Osteocyte (in vitro differentiated cells): ENCODE data around the gene ASIC2. TPM values are rescaled to one million over a fixed set of nuclear protein-coding genes. Genes with fewer than 3 reads are reported as not detected.

Experiments
- DNase-seq: peaks from one replicate; pipeline ENCODE4 v3.0.0; 2021; ENCODE audit warnings: mixed read lengths; ENCODE audit not compliant: unreplicated experiment; ENCODE audit errors: extremely low spot score
- H3K27ac Mint-ChIP-seq: one replicate; pipeline ENCODE4 v1.8.0; 2021; ENCODE audit warnings: mild to moderate bottlenecking, mixed read lengths; ENCODE audit not compliant: unreplicated experiment
- H3K27me3 Mint-ChIP-seq: one replicate; pipeline ENCODE4 v1.8.0; 2021; ENCODE audit warnings: mixed read lengths; ENCODE audit not compliant: unreplicated experiment
- H3K36me3 Mint-ChIP-seq: one replicate; pipeline ENCODE4 v1.8.0; 2021; ENCODE audit warnings: mixed read lengths; ENCODE audit not compliant: unreplicated experiment
- H3K4me1 Mint-ChIP-seq: one replicate; pipeline ENCODE4 v1.8.0; 2021; ENCODE audit warnings: mixed read lengths; ENCODE audit not compliant: unreplicated experiment
- H3K4me3 Mint-ChIP-seq: one replicate; pipeline ENCODE4 v1.8.0; 2021; ENCODE audit warnings: mild to moderate bottlenecking, moderate library complexity, mixed read lengths; ENCODE audit not compliant: unreplicated experiment
- H3K9me3 Mint-ChIP-seq: one replicate; pipeline ENCODE4 v1.8.0; 2021; ENCODE audit warnings: mixed read lengths; ENCODE audit not compliant: unreplicated experiment
- total RNA-seq: library from RNA; stranded (reverse); gene quantifications from 2 replicates; pipeline ENCODE4 v1.2.1, GENCODE V29; 2021
- TF ChIP-seq, protein P1 (sequence below): fragments of 200-600 bp; sonication (generic); IDR thresholded peaks from 2 replicates; pipeline ENCODE4 v1.5.0; 2021; ENCODE audit warnings: antibody characterized with exemption, mild to moderate bottlenecking, moderate library complexity

Gene ASIC2
- total RNA-seq, 1 donor from 2014 or later = not detected

DNA sequence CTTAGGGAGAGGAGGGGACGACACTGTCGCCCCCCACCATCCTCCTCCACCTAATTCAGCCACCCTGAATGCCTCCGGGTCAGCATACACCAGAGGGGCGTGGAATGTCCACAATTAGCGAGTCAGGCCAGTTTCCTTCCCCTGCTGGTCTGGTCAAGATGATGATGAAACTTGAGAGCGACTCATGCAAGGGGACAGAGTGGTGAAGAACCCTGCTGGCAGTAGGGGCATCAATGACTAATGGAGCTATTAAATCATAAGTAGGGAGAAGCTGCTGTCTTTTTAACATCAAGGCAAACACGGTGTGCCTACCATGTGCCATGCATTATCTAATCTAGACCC lies 294.2 kb downstream of the ASIC2 start:
- peaks cover 5% of the 10 kb centered on the region for H3K4me1 Mint-ChIP-seq
- no peak overlapping the region for H3K27ac Mint-ChIP-seq
- no peak overlapping the region for H3K4me3 Mint-ChIP-seq
- no peak for DNase-seq
- H3K36me3 Mint-ChIP-seq = no peaks in the 10 kb centered on the region
- peaks cover 13% of the 10 kb centered on the region for H3K27me3 Mint-ChIP-seq
- TF ChIP-seq, protein P1, sequence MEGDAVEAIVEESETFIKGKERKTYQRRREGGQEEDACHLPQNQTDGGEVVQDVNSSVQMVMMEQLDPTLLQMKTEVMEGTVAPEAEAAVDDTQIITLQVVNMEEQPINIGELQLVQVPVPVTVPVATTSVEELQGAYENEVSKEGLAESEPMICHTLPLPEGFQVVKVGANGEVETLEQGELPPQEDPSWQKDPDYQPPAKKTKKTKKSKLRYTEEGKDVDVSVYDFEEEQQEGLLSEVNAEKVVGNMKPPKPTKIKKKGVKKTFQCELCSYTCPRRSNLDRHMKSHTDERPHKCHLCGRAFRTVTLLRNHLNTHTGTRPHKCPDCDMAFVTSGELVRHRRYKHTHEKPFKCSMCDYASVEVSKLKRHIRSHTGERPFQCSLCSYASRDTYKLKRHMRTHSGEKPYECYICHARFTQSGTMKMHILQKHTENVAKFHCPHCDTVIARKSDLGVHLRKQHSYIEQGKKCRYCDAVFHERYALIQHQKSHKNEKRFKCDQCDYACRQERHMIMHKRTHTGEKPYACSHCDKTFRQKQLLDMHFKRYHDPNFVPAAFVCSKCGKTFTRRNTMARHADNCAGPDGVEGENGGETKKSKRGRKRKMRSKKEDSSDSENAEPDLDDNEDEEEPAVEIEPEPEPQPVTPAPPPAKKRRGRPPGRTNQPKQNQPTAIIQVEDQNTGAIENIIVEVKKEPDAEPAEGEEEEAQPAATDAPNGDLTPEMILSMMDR = no peak
- no peaks in the 10 kb centered on the region for H3K9me3 Mint-ChIP-seq

DNA sequence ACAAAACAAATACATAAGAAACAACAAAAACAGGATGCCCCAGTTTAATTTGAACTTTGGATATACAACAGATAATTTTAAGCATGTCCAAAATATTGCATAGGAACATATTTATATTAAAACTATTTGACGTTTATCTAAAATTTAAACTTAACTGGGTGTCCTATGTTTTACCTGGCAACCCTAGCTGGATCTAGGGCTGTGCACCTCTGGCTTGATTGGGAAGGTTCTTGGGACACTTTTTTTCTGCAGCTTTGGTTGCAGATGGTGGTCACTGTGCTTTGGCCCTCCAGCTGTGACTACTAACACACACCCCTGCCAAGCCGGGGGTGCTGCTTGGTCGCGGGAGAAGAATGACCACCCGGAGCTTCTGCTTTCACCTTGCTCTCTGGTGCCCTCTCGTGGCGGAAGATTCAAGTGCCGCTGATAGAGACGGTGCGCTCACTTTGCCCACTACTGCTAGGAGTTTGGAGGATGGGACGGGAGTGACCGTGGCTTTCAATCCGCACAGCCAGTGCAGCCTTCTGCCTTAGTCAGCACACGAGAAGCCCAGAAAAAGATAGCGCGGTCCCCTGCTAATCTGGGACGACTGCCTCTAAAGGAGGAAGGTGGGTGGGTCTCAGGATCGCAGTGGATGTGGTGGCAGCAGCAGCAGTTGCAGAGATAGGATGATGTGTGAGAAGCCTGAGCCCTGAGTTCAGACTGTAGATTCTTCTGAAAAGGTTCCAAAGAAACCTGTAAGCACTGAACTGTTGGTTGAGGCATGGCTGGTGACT lies 294.8 kb downstream of the ASIC2 start:
- H3K36me3 Mint-ChIP-seq = no peaks in the 10 kb centered on the region
- no peaks in the 10 kb centered on the region for H3K9me3 Mint-ChIP-seq
- no peak overlapping the region for H3K27ac Mint-ChIP-seq
- TF ChIP-seq, protein P1 = peak; percentile 92
- peaks cover 13% of the 10 kb centered on the region for H3K27me3 Mint-ChIP-seq
- peaks cover 5% of the 10 kb centered on the region for H3K4me1 Mint-ChIP-seq
- peak overlapping the region; percentile 54 for H3K4me3 Mint-ChIP-seq
- DNase-seq = peak; percentile 90

DNA sequence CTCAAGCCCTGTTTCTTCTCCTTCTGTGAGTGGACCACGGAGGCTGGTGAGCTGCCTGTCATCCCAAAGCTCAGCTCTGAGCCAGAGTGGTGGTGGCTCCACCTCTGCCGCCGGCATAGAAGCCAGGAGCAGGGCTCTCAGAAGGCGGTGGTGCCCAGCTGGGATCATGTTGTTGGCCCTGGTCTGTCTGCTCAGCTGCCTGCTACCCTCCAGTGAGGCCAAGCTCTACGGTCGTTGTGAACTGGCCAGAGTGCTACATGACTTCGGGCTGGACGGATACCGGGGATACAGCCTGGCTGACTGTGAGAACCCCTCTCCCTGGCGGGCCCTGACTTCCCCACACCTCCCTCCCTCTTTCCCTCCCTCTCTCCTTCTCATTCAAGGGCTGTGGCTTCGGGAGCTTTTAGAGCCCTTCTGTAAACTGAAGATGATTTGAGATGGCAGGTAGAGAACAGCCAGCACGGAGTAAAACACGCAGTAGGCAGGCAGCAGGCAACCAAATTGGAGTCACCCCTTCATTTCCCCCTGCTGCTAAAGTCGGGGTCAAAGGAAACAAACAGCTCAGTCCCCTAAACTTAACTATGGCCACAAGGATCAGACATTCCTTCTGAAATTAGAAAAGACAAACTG lies 297.6 kb downstream of the ASIC2 start:
- DNase-seq = no peak
- H3K9me3 Mint-ChIP-seq = no peaks in the 10 kb centered on the region
- H3K4me3 Mint-ChIP-seq = no peak overlapping the region
- TF ChIP-seq, protein P1 = no peak
- H3K27ac Mint-ChIP-seq = no peak overlapping the region
- peaks cover 6% of the 10 kb centered on the region for H3K27me3 Mint-ChIP-seq
- no peaks in the 10 kb centered on the region for H3K36me3 Mint-ChIP-seq
- peaks cover 5% of the 10 kb centered on the region for H3K4me1 Mint-ChIP-seq

DNA sequence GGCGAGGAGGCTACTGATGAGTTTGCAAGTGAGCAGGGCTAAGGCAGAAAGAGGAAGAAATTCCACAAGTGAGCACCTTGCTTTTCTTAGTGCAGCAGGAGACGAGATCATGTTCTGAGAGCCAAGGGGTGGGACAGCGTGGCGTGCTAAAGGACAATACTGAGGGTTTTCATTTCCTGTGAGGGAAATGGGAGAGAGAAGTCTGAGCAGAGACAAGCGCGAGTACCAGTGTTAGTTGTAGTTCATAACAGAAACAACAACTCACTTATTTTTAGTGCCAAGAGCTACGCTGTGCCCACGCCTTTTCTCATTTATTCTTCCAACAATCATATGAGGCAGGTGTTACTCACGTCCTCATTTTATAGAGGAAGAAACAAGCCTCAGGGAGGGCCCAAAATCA lies 299.1 kb downstream of the ASIC2 start:
- TF ChIP-seq, protein P1 = no peak
- no peak for DNase-seq
- H3K9me3 Mint-ChIP-seq = peaks cover 4% of the 10 kb centered on the region
- no peak overlapping the region for H3K27ac Mint-ChIP-seq
- H3K4me3 Mint-ChIP-seq = no peak overlapping the region
- H3K4me1 Mint-ChIP-seq = peaks cover 5% of the 10 kb centered on the region
- H3K36me3 Mint-ChIP-seq = no peaks in the 10 kb centered on the region
- peaks cover 2% of the 10 kb centered on the region for H3K27me3 Mint-ChIP-seq

DNA sequence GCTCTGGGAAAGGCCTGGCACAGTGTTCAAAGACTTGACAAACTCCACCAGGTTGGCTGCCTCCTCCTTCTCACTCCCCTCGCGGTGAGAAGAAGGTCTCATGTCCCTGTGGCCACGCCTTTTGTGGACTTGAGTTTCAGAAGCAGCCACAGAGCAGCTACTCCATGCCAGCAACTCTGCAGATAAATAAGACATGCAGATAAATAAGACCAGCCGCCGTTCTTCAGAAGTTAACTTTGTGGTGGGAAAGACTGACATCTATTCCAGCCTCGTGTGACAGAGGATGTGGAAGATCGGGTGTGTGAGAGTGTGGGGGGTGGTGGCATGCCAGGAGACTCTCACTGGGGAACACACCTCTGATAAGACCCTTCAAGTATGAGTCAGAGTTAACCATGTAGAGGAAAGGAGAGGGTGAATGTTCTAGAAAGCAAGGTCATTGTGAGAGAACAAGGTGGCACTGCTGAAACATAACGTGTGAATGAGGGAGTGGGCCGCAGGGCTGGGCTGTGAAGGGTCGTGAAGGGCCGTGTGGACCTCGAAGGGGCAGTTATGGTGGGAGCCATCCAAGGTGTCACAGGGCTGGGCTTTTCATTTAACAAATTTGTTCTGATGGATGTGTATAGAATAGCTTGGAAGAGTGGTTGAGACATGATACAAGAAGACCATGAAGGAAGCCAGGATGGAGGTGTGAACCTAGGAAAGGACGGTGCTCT lies 300.6 kb downstream of the ASIC2 start:
- no peak for DNase-seq
- H3K27ac Mint-ChIP-seq = no peak overlapping the region
- TF ChIP-seq, protein P1 = no peak
- no peak overlapping the region for H3K4me3 Mint-ChIP-seq
- H3K27me3 Mint-ChIP-seq = no peaks in the 10 kb centered on the region
- no peaks in the 10 kb centered on the region for H3K36me3 Mint-ChIP-seq
- no peaks in the 10 kb centered on the region for H3K4me1 Mint-ChIP-seq
- H3K9me3 Mint-ChIP-seq = peaks cover 16% of the 10 kb centered on the region
